ENCODE results near the gene KIF13A.

KIF13A gene

GRCh38 chr6:17768388-17768787, 219.0 kb downstream of the KIF13A start:
- DNase-seq (ENCODE audit: low read depth in 1 of 2, low spot score in 1 of 2), result peak in 1 of 2 experiments; percentile 14
- H3K4me3 ChIP-seq (replicated peaks; ENCODE audit: insufficient read depth, low read length), result no peak overlapping the region

GRCh38 chr6:17762651-17763050, 224.8 kb downstream of the KIF13A start:
- Histone ChIP-seq H3K4me3 (replicated peaks; ENCODE audit: insufficient read depth, low read length) (no peak overlapping the region), H3K27me3 (ENCODE audit: insufficient read depth, poor library complexity, severe bottlenecking) (no peaks in the 10 kb centered on the region), H3K27ac (replicated peaks) (no peak overlapping the region)
- DNase-seq (ENCODE audit: low read depth in 1 of 2, low spot score in 1 of 2), result no peak
- no peak for TF ChIP-seq SPI1 (IDR thresholded peaks at IDR 0.05; ENCODE audit: borderline replicate concordance, low read depth)
- TF ChIP-seq REST (IDR thresholded peaks at IDR 0.05; ENCODE audit: insufficient replicate concordance, low read depth), result no peak
- no peak for TF ChIP-seq POLR2AphosphoS5 (IDR thresholded peaks at IDR 0.05; ENCODE audit: low read depth)
- TF ChIP-seq CTCF (IDR thresholded peaks at IDR 0.05; ENCODE audit: insufficient read depth, low read length), result no peak
- no peak for TF ChIP-seq GABPA (IDR thresholded peaks at IDR 0.05; ENCODE audit: low read depth)

More at GRCh38 chr6:17768388-17768787, 219.0 kb downstream of the KIF13A start:
- Histone ChIP-seq H3K27ac (replicated peaks) (no peak overlapping the region), H3K27me3 (ENCODE audit: insufficient read depth, poor library complexity, severe bottlenecking) (no peaks in the 10 kb centered on the region)
- TF ChIP-seq CTCF (IDR thresholded peaks at IDR 0.05; ENCODE audit: insufficient read depth, low read length) (no peak), REST (IDR thresholded peaks at IDR 0.05; ENCODE audit: insufficient replicate concordance, low read depth) (peak; percentile 97)

- no peak for DNase-seq (ENCODE audit: low read depth in 1 of 2, low spot score in 1 of 2)
- H3K27ac ChIP-seq (replicated peaks), result no peak overlapping the region
- no peak overlapping the region for H3K4me3 ChIP-seq (replicated peaks; ENCODE audit: insufficient read depth, low read length)
- H3K27me3 ChIP-seq (ENCODE audit: insufficient read depth, poor library complexity, severe bottlenecking), result no peaks in the 10 kb centered on the region
- TF ChIP-seq SPI1 (IDR thresholded peaks at IDR 0.05; ENCODE audit: borderline replicate concordance, low read depth) (no peak), CTCF (IDR thresholded peaks at IDR 0.05; ENCODE audit: insufficient read depth, low read length) (no peak), REST (IDR thresholded peaks at IDR 0.05; ENCODE audit: insufficient replicate concordance, low read depth) (no peak), GABPA (IDR thresholded peaks at IDR 0.05; ENCODE audit: low read depth) (no peak), POLR2AphosphoS5 (IDR thresholded peaks at IDR 0.05; ENCODE audit: low read depth) (no peak)
Measured at GRCh38 chr6:17758119-17758518, 229.3 kb downstream of the KIF13A start.

All from HL-60 (cell line).